ENCODE measurements around the gene PRC1. TPM values are rescaled to one million over a fixed set of nuclear protein-coding genes. Genes with fewer than 3 reads are reported as not detected.

PRC1 gene
- total and polyA plus RNA-seq, 2 donors (not counting 1 experiment from before 2014, with no cell fraction given): 9.4 to 11.6 TPM

- no peak for TF ChIP-seq EZH2 (IDR thresholded peaks at IDR 0.05; ENCODE audit: borderline replicate concordance, insufficient read depth, low read depth, low read length, poor library complexity, severe bottlenecking)
- WGBS (ENCODE audit: insufficient coverage): 93% methylated on average over 18 of the region's 18 CpGs
- no peaks in the 10 kb centered on the region for H3K79me2 ChIP-seq (ENCODE audit: control insufficient read depth, insufficient read depth, low read length)
- Mint-ChIP-seq H3K4me3 (no peak overlapping the region), H3K27ac (no peak overlapping the region), H3K4me1 (no peaks in the 10 kb centered on the region), H3K27me3 (no peaks in the 10 kb centered on the region), H3K9me3 (ENCODE audit: insufficient read depth) (no peaks in the 10 kb centered on the region)
- no peak for DNase-seq
- ChIA-PET CTCF (interaction anchor here (0.8 to 1.5 kb wide), 2 partner anchors 9 to 10 kb away, joined by 3 read pairs; no protein-coding TSS in a partner anchor), POLR2A (no interaction called here)
- H3K4me3 ChIP-seq (ENCODE audit: control extremely low read depth in 1 of 5, extremely low read depth in 1 of 5, insufficient read depth in 1 of 5, low read depth in 2 of 5, low read length in 4 of 5): no peak overlapping the region
- no peak overlapping the region for H3K27ac ChIP-seq (ENCODE audit: low read length in 2 of 2)
- intact Hi-C loops (cut with micrococcal nuclease): no loop called here
- H3K4me1 ChIP-seq (ENCODE audit: control insufficient read depth in 2 of 2, insufficient read depth in 2 of 2, low read length in 2 of 2): no peaks in the 10 kb centered on the region
- no peaks in the 10 kb centered on the region for H3K27me3 ChIP-seq (replicated peaks in 1 of 4; ENCODE audit: control extremely low read depth in 1 of 4, control insufficient read depth in 3 of 4, insufficient read depth in 4 of 4, low read length in 3 of 4)
- ATAC-seq (ENCODE audit: low read depth): no peak
- no peak overlapping the region for H2AFZ ChIP-seq (ENCODE audit: insufficient read depth, low read depth, low read length, poor library complexity, severe bottlenecking)
- no peak overlapping the region for H3K9ac ChIP-seq (ENCODE audit: low read length)
- H4K20me1 ChIP-seq (ENCODE audit: control insufficient read depth, insufficient read depth, low read length, poor library complexity, severe bottlenecking): no peaks in the 10 kb centered on the region
- no peaks in the 10 kb centered on the region for H3K9me3 ChIP-seq (ENCODE audit: control extremely low read depth in 1 of 3, control insufficient read depth in 2 of 3, insufficient read depth in 1 of 3, low read length in 2 of 3)
- peaks cover 0 to 70% of the 10 kb centered on the region in 2 experiments for H3K36me3 ChIP-seq (replicated peaks in 1 of 2; ENCODE audit: control extremely low read depth in 1 of 2, control insufficient read depth in 1 of 2, extremely low read depth in 1 of 2, insufficient read depth in 2 of 2, low read length in 1 of 2)
- no peak overlapping the region for H3K4me2 ChIP-seq (replicated peaks; ENCODE audit: low read depth, low read length, poor library complexity, severe bottlenecking)
Measured at GRCh38 chr15:90947577-90948357, 46.6 kb downstream of the PRC1 start.

- Mint-ChIP-seq H3K27me3 (no peaks in the 10 kb centered on the region), H3K4me1 (no peaks in the 10 kb centered on the region), H3K9me3 (ENCODE audit: insufficient read depth) (no peaks in the 10 kb centered on the region), H3K4me3 (no peak overlapping the region), H3K27ac (no peak overlapping the region)
- Histone ChIP-seq H3K36me3 (replicated peaks in 1 of 2; ENCODE audit: control extremely low read depth in 1 of 2, control insufficient read depth in 1 of 2, extremely low read depth in 1 of 2, insufficient read depth in 2 of 2, low read length in 1 of 2) (peaks cover 0 to 76% of the 10 kb centered on the region in 2 experiments), H3K27me3 (replicated peaks in 1 of 4; ENCODE audit: control extremely low read depth in 1 of 4, control insufficient read depth in 3 of 4, insufficient read depth in 4 of 4, low read length in 3 of 4) (no peaks in the 10 kb centered on the region), H3K4me2 (replicated peaks; ENCODE audit: low read depth, low read length, poor library complexity, severe bottlenecking) (no peak overlapping the region), H3K27ac (ENCODE audit: low read length in 2 of 2) (no peak overlapping the region), H3K4me3 (ENCODE audit: control extremely low read depth in 1 of 5, extremely low read depth in 1 of 5, insufficient read depth in 1 of 5, low read depth in 2 of 5, low read length in 4 of 5) (no peak overlapping the region), H3K79me2 (ENCODE audit: control insufficient read depth, insufficient read depth, low read length) (peaks cover 4% of the 10 kb centered on the region), H2AFZ (ENCODE audit: insufficient read depth, low read depth, low read length, poor library complexity, severe bottlenecking) (no peak overlapping the region), H3K4me1 (ENCODE audit: control insufficient read depth in 2 of 2, insufficient read depth in 2 of 2, low read length in 2 of 2) (no peaks in the 10 kb centered on the region), H3K9me3 (ENCODE audit: control extremely low read depth in 1 of 3, control insufficient read depth in 2 of 3, insufficient read depth in 1 of 3, low read length in 2 of 3) (no peaks in the 10 kb centered on the region), H3K9ac (ENCODE audit: low read length) (no peak overlapping the region), H4K20me1 (ENCODE audit: control insufficient read depth, insufficient read depth, low read length, poor library complexity, severe bottlenecking) (peaks cover 5% of the 10 kb centered on the region)
- WGBS (ENCODE audit: insufficient coverage): 90% methylated on average over 8 of the region's 8 CpGs
- TF ChIP-seq EZH2 (IDR thresholded peaks at IDR 0.05; ENCODE audit: borderline replicate concordance, insufficient read depth, low read depth, low read length, poor library complexity, severe bottlenecking) (no peak), CTCF (IDR thresholded peaks at IDR 0.05) (no peak)
- ChIA-PET CTCF (interaction anchor here (1.1 to 1.5 kb wide), 3 partner anchors 9 to 15 kb away, joined by 3 to 4 read pairs (median 3); no protein-coding TSS in a partner anchor), POLR2A (interaction anchor here (0.7 kb wide), 1 partner anchor 45 kb away, joined by 9 read pairs; no protein-coding TSS in a partner anchor)
- intact Hi-C loops (cut with micrococcal nuclease): no loop called here
- ATAC-seq (ENCODE audit: low read depth) (no peak), DNase-seq (no peak)
Measured at GRCh38 chr15:90946941-90947576, 47.3 kb downstream of the PRC1 start.
